Peyer's patch (tissue), 4 donors: ENCODE data around the gene USP3. TPM values are rescaled to one million over a fixed set of nuclear protein-coding genes. Genes with fewer than 3 reads are reported as not detected.
A peak's percentile ranks its signal among the peaks of the same experiment; 100 is the strongest.

Experiments used
- DNase-seq, 3 donors: peaks; one replicate each; pipeline ENCODE4 v3.0.0-alpha.2; 2017 to 2019
- H3K27ac ChIP-seq, 4 donors: fragments of 200-600 bp; sonication (generic); one replicate each; pipeline ENCODE4 v1.5.1; 2016 to 2019
- H3K27me3 ChIP-seq, 2 donors: fragments of 200-600 bp; sonication (generic); one replicate each; pipeline ENCODE4 v1.5.1; 2019
- H3K36me3 ChIP-seq, 3 donors: fragments of 200-600 bp; sonication (generic); one replicate each; pipeline ENCODE4 v1.5.1; 2016 to 2019
- H3K4me1 ChIP-seq, 4 donors: fragments of 200-600 bp; sonication (generic); one replicate each; pipeline ENCODE4 v1.5.1; 2016 to 2019
- H3K4me3 ChIP-seq, 4 donors: fragments of 200-600 bp; sonication (generic); 1 replicate in 3 of 4; 2 replicates in 1 of 4; pipeline ENCODE4 v1.5.1; 2016 to 2019; ENCODE audit warnings: mild to moderate bottlenecking in 1 of 4
- H3K9me3 ChIP-seq, 4 donors: fragments of 200-600 bp; sonication (generic); one replicate each; pipeline ENCODE4 v1.5.1; 2016 to 2019; ENCODE audit warnings: mild to moderate bottlenecking in 1 of 4
- POLR2A ChIP-seq, 2 donors: fragments of 450-650 bp; IDR thresholded peaks; one replicate each; pipeline ENCODE4 v1.5.1; 2017; ENCODE audit warnings: antibody characterized with exemption in 2 of 2, mild to moderate bottlenecking in 2 of 2, moderate library complexity in 2 of 2
- total RNA-seq, 4 donors: library from RNA; depleted of rRNA; stranded (reverse); fragments of >200 nt; gene quantifications; one replicate each; pipeline ENCODE4 v1.1.0, GENCODE V29; 2016
- TF ChIP-seq, protein P1 (sequence below), 6 experiments: fragments of 450-650 bp in 4 of 6; fragments of 200-600 bp in 2 of 6; sonication (generic) in 1 of 6; IDR thresholded peaks; one replicate each; pipeline ENCODE4 v1.5.1; 2017 to 2019; ENCODE audit warnings: antibody characterized with exemption in 6 of 6, mild to moderate bottlenecking in 3 of 6, moderate library complexity in 1 of 6

USP3 gene
- total RNA-seq, 4 donors from 2014 or later = 67.8 to 86.1 (median 76.9) TPM

DNA sequence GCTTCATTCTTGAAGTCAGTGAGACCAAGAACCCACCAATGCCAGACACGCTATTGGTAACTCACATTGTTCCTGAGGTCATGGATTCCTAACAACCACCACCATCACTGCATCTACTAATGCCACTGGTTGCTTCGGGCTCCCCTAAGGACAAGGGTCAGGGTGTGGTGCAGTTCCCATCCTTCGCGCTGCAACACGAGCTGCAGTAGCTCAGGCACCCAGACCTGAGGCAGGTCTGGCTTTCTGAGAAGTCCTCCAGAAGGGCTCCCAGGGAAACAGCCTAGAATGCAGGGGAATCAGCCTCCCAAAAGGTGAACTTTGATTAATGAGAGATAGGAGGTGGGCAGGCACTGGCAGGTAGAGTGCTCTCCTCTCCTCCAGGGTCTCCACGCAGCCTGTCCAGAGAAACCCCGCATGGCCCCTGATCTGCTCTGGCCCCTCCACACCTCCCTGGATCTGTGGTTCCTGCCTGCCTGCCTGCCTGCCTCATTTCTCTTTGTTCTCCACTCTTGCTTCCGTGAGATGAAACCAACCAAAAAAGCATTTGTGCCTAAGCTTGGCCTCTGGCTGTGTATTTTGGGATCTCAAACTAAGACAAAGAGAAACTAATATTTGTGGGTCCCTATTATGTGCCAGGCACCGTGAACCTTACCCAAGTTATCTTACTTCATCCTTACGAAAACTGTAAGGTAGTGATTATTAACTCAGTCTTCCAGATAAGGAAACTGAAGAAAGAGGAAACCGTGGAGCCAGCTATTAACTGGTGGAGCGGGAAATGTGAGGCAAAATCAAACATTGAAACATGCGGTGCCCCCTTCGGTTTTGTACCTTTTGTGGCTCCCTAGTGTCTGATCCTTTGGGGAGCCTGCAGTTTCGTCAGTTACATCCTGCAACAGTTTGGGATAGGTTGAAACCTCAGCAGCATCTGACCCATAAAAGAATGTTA lies 43.9 kb upstream of the USP3 start:
- no peaks in the 10 kb centered on the region for H3K27me3 ChIP-seq
- peak overlapping the region in 3 of 4 donors; percentile 40 to 80 (median 62) for H3K27ac ChIP-seq
- no peak overlapping the region for H3K4me3 ChIP-seq
- H3K4me1 ChIP-seq = peaks cover 0 to 46% (median 2%) of the 10 kb centered on the region in 4 donors
- TF ChIP-seq, protein P1, sequence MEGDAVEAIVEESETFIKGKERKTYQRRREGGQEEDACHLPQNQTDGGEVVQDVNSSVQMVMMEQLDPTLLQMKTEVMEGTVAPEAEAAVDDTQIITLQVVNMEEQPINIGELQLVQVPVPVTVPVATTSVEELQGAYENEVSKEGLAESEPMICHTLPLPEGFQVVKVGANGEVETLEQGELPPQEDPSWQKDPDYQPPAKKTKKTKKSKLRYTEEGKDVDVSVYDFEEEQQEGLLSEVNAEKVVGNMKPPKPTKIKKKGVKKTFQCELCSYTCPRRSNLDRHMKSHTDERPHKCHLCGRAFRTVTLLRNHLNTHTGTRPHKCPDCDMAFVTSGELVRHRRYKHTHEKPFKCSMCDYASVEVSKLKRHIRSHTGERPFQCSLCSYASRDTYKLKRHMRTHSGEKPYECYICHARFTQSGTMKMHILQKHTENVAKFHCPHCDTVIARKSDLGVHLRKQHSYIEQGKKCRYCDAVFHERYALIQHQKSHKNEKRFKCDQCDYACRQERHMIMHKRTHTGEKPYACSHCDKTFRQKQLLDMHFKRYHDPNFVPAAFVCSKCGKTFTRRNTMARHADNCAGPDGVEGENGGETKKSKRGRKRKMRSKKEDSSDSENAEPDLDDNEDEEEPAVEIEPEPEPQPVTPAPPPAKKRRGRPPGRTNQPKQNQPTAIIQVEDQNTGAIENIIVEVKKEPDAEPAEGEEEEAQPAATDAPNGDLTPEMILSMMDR (IDR thresholded peaks at IDR 0.05) = no peak
- TF ChIP-seq POLR2A (IDR thresholded peaks at IDR 0.05) = peak in 1 of 2 donors; percentile 33
- no peak for DNase-seq
- H3K9me3 ChIP-seq = no peaks in the 10 kb centered on the region
- H3K36me3 ChIP-seq = no peaks in the 10 kb centered on the region

DNA sequence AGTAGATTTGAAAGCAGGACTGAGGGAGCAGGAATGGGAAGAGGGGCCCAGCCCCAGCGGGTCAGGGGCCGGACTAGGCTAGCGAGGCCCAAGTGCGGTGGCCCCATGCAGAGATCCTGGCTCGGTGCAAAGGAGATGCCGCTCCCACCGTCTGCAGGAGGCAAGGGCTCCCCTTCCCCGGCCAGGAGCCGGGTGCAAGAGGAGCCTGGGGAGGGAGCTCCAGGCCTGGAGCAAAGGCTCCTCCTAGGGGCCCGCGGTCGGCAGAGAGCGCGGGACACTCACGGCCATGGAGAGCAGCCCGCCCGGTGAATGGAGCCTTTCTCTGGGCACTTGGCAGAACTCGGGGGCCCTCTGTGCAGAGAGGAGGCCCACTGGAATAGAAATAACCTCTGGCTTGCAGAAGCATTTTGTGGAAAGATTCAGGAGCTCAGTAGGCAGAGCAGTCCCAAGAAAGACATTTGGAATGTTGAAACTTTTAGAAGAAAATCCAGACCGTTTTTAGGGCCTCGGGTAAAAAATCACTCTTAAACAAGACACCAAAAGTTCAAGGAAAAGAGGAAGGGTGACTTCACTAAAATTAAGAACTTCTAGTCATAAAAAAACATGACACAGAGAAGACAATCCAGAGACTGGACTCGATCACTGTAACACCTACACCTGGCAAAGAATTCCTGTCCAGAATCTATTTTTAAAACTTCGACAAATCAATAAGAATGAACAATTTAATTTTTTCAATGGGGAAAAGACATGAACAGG lies 43.0 kb upstream of the USP3 start:
- peaks cover 0 to 53% (median 3%) of the 10 kb centered on the region in 4 donors for H3K4me1 ChIP-seq
- peak in 1 of 3 donors; percentile 71 for DNase-seq

DNA sequence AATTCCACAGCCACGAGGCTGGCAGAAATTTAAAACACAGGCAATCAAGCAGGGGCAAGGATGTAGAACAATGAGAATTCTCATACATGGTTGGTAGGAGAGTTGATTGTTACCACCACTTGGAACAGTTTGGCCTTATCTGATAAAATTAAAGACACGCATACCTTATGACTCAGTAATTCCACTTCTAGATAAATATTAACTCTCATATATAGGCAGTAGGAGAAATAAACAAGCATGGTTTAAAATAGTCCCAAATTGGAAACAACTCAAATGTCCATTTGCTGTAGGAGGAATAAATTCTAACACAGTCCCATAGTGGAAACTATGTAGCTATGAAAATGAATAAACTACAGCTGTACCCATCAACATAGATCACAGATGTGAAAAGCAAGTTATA lies 42.3 kb upstream of the USP3 start:
- Histone ChIP-seq H3K27ac (peak overlapping the region in 2 of 4 donors; percentile 30 to 62), H3K4me1 (peaks cover 0 to 60% (median 6%) of the 10 kb centered on the region in 4 donors), H3K27me3 (no peaks in the 10 kb centered on the region), H3K9me3 (no peaks in the 10 kb centered on the region), H3K36me3 (no peaks in the 10 kb centered on the region), H3K4me3 (no peak overlapping the region)
- DNase-seq = no peak
- no peak for TF ChIP-seq POLR2A (IDR thresholded peaks at IDR 0.05)
- TF ChIP-seq, protein P1 (IDR thresholded peaks at IDR 0.05) = no peak

More for the DNA sequence above, 43.0 kb upstream of the USP3 start:
- no peaks in the 10 kb centered on the region for H3K9me3 ChIP-seq
- peak overlapping the region in 3 of 4 donors; percentile 40 to 80 (median 62) for H3K27ac ChIP-seq
- no peaks in the 10 kb centered on the region for H3K27me3 ChIP-seq
- no peaks in the 10 kb centered on the region for H3K36me3 ChIP-seq
- no peak overlapping the region for H3K4me3 ChIP-seq
- TF ChIP-seq, protein P1 (IDR thresholded peaks at IDR 0.05) = peak in 3 of 6 experiments; percentile 26 to 34 (median 33)
- no peak for TF ChIP-seq POLR2A (IDR thresholded peaks at IDR 0.05)

DNA sequence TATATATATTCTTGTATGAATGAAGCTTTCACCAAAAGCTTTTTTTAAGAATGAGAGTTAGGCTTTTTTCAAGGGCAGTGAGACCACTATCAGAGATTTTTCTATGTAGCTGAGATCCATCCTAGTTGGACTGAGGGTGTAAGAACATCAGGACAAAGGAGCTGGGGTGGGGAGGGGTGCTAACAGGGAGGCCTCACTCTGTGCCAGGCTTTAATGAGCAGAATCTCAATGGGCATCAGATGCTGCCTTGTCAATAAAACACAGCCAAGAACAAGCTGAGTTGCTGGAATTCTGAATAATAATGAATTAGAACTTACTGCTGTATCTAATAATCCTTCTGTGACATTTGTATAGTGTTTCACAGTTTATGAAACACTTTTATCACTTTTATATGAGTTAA lies 41.4 kb upstream of the USP3 start:
- Histone ChIP-seq H3K4me3 (no peak overlapping the region), H3K9me3 (no peaks in the 10 kb centered on the region), H3K36me3 (no peaks in the 10 kb centered on the region), H3K27me3 (no peaks in the 10 kb centered on the region), H3K4me1 (peaks cover 0 to 60% (median 6%) of the 10 kb centered on the region in 4 donors), H3K27ac (peak overlapping the region in 2 of 4 donors; percentile 45 to 62)
- DNase-seq = no peak
- TF ChIP-seq, protein P1 (IDR thresholded peaks at IDR 0.05) = no peak
- no peak for TF ChIP-seq POLR2A (IDR thresholded peaks at IDR 0.05)

DNA sequence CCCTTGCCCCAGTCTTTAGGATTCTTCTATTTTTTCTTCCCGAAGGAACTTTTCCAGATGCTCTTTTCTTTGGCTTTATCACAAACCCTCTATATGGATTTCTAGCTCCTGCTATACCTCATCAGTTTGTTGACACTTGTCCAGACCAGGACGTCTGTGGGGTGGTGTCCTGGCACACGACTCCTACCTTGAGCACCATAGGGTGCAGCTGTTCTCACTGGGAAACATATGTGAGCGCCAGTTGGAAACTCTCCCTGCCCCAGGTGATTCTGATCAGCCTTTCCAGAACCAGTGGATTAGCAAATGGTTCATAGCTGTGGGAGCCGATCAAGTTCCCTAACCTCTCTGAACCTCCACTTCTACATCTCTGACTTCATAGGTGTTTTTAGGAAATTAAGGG lies 40.6 kb upstream of the USP3 start:
- peak overlapping the region in 1 of 4 donors; percentile 45 for H3K27ac ChIP-seq
- no peak for TF ChIP-seq POLR2A (IDR thresholded peaks at IDR 0.05)
- TF ChIP-seq, protein P1 (IDR thresholded peaks at IDR 0.05) = no peak
- DNase-seq = no peak
- no peaks in the 10 kb centered on the region for H3K9me3 ChIP-seq
- H3K4me1 ChIP-seq = peaks cover 0 to 60% (median 6%) of the 10 kb centered on the region in 4 donors
- H3K36me3 ChIP-seq = no peaks in the 10 kb centered on the region
- no peak overlapping the region for H3K4me3 ChIP-seq
- no peaks in the 10 kb centered on the region for H3K27me3 ChIP-seq
